GM21619 (cell line): ENCODE results near the gene IL6.
A peak's percentile ranks its signal among the peaks of the same experiment; 100 is the strongest.

Experiments used
- ATAC-seq: cut with Tn5 transposase; IDR thresholded peaks from one replicate; pipeline ENCODE4 v1.9.1; 2021; ENCODE audit not compliant: unreplicated experiment

Gene IL6

DNA sequence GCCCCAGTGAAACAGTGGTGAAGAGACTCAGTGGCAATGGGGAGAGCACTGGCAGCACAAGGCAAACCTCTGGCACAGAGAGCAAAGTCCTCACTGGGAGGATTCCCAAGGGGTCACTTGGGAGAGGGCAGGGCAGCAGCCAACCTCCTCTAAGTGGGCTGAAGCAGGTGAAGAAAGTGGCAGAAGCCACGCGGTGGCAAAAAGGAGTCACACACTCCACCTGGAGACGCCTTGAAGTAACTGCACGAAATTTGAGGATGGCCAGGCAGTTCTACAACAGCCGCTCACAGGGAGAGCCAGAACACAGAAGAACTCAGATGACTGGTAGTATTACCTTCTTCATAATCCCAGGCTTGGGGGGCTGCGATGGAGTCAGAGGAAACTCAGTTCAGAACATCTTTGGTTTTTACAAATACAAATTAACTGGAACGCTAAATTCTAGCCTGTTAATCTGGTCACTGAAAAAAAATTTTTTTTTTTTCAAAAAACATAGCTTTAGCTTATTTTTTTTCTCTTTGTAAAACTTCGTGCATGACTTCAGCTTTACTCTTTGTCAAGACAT, 574 bp upstream of the IL6 start:
- ATAC-seq, result peak; percentile 62

DNA sequence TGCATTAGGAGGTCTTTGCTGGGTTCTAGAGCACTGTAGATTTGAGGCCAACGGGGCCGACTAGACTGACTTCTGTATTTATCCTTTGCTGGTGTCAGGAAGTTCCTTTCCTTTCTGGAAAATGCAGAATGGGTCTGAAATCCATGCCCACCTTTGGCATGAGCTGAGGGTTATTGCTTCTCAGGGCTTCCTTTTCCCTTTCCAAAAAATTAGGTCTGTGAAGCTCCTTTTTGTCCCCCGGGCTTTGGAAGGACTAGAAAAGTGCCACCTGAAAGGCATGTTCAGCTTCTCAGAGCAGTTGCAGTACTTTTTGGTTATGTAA, 675 bp downstream of the IL6 start:
- no peak for ATAC-seq

DNA sequence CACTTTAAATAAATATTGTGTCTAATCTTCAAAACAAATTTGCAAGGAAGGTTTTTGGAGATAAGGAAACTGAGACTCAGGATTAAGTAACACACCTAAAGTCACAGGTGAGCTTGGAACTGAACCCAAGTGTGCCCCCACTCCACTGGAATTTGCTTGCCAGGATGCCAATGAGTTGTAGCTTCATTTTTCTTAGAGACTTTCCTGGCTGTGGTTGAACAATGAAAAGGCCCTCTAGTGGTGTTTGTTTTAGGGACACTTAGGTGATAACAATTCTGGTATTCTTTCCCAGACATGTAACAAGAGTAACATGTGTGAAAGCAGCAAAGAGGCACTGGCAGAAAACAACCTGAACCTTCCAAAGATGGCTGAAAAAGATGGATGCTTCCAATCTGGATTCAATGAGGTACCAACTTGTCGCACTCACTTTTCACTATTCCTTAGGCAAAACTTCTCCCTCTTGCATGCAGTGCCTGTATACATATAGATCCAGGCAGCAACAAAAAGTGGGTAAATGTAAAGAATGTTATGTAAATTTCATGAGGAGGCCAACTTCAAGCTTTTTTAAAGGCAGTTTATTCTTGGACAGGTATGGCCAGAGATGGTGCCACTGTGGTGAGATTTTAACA, 1.5 kb downstream of the IL6 start:
- no peak for ATAC-seq

DNA sequence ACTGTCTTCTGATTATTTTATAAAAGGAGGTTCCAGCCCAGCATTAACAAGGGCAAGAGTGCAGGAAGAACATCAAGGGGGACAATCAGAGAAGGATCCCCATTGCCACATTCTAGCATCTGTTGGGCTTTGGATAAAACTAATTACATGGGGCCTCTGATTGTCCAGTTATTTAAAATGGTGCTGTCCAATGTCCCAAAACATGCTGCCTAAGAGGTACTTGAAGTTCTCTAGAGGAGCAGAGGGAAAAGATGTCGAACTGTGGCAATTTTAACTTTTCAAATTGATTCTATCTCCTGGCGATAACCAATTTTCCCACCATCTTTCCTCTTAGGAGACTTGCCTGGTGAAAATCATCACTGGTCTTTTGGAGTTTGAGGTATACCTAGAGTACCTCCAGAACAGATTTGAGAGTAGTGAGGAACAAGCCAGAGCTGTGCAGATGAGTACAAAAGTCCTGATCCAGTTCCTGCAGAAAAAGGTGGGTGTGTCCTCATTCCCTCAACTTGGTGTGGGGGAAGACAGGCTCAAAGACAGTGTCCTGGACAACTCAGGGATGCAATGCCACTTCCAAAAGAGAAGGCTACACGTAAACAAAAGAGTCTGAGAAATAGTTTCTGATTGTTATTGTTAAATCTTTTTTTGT, 2.3 kb downstream of the IL6 start:
- no peak for ATAC-seq

DNA sequence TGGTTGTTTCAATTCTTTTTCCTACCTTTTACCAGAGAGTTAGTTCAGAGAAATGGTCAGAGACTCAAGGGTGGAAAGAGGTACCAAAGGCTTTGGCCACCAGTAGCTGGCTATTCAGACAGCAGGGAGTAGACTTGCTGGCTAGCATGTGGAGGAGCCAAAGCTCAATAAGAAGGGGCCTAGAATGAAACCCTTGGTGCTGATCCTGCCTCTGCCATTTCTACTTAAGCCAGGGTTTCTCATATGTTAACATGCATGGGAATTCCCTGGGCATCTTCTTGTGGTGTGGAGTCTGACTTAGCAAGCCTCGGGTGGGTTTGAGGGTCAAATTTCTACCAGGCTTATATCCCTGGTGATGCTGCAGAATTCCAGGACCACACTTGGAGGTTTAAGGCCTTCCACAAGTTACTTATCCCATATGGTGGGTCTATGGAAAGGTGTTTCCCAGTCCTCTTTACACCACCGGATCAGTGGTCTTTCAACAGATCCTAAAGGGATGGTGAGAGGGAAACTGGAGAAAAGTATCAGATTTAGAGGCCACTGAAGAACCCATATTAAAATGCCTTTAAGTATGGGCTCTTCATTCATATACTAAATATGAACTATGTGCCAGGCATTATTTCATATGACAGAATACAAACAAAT, 3.2 kb downstream of the IL6 start:
- no peak for ATAC-seq

DNA sequence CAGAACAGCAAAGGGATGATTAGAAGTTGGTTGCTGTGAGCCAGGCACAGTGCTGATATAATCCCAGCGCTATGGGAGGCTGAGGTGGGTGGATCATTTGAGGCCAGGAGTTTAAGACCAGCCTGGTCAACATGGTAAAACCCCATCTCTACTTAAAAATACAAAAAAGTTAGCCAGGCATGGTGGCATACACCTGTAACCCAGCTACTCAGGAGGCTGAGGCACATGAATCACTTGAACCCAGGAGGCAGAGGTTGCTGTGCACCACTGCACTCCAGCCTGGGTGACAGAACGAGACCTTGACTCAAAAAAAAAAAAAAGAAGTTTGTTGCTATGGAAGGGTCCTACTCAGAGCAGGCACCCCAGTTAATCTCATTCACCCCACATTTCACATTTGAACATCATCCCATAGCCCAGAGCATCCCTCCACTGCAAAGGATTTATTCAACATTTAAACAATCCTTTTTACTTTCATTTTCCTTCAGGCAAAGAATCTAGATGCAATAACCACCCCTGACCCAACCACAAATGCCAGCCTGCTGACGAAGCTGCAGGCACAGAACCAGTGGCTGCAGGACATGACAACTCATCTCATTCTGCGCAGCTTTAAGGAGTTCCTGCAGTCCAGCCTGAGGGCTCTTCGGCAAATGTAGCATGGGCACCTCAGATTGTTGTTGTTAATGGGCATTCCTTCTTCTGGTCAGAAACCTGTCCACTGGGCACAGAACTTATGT, 4.1 kb downstream of the IL6 start:
- ATAC-seq, result no peak

DNA sequence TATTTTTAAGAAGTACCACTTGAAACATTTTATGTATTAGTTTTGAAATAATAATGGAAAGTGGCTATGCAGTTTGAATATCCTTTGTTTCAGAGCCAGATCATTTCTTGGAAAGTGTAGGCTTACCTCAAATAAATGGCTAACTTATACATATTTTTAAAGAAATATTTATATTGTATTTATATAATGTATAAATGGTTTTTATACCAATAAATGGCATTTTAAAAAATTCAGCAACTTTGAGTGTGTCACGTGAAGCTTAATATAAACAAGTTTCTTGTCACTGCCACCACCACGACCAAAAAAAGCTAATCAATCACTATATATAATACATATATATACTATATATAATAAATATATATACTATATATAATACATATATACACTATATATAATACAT, 4.8 kb downstream of the IL6 start:
- no peak for ATAC-seq

DNA sequence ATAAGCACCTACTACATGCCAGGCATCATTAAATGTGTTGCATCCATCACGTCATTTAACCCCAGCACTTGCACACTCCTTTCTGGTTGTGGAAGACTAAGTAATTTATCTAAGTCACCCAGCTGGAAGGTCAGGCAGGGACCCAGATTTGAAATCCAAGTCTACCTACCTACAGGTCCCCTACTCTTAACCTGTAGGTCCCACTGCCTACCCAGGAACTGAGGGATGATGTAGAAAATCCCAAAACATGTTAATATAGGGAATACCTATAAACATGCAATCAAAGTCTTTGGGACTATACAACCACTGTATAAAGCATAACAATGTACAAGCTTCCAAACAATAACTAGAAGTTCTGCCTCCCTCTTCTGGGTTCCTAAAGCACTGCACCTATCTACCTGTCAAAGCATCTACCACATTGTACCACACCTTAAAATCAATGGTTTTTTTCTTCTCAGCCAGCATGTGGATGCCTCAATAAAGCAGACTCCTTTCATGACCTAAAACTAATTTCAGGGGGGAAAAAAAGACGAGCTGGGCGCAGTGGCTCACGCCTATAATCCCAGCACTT, 5.6 kb downstream of the IL6 start:
- no peak for ATAC-seq

DNA sequence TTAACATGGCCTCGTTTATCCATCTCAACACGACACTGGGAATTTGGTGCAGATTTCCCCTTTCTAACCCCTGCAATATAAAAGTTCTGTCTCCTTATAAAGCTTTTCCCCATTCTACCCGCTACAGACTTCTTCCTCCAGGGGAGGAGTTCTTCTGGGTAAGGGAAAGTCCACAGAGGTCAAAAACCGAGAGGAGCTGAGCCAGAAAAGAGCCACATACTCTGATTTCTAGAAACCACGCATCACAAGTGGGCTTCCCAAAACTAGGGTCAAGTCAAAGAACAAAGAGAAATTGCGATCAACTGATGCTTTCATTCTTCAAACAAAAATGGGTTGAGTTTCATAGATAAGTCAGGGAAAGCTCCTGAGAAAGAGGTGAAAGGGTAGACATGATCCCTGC, 6.8 kb downstream of the IL6 start:
- ATAC-seq, result no peak

DNA sequence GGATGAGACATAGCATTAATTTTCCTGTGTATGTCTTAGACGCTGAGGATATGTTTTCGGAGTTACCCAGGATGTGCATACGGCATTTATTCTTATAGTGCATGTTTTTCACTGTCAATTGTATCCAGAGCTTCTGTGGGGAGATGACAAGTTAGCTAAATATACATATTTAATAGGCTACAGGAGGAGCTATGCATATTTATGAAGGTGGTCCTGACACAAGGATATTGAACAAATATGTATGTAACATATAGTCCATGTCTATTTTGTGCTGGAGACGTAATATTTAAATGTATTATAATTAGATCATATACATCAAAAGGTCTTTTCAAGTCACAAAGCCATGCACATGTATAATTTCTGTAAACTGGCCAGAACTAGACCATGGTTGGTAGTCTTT, 16.0 kb downstream of the IL6 start:
- ATAC-seq, result no peak

DNA sequence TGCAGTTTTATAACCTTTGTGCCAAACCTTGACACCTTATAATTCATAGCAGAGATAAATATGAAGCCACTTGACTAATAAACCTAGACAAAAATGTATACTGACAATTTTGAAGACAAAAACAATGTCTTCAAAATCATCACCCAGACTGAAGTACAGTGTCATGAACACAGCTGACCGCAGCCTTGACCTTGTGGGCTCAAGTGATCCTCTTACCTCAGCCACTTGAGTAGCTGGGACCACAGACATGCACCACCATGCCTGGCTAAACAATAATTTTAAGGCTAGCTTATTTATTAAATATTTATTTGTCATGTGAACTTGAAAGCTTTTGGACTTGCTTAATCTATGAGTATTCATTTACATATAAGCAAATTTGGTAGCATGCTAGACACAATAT, 24.3 kb downstream of the IL6 start:
- ATAC-seq, result no peak

DNA sequence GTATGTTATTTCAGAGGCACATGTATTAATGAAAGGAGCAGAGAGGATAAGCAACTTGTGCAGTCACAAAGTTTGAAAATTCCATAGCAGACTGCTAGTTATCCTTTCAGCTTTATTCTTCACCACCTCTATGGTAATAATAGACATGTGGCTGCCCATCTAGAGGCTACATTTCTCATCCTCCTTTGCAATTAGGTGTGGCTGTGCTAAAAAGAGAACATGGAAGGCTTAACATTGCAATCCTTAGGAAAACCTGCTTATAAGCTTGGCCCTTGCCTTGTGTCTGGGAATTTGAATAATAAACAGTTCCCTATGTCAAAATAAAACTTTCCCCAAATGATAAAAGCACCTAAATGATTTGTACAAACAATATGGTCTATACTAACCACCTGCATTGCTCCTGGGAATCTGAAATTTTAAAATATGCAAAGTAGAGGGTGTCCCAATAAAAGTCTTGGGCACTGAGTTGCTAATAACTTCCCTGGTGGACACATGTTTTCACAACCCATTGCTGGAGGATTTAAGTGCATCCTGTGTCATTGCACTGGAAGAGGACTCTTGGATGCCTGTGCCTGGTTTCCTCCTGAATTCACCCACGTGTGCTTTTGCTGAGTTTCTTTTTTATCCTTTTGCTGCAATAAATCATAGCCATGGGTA, 30.5 kb downstream of the IL6 start:
- ATAC-seq, result no peak

DNA sequence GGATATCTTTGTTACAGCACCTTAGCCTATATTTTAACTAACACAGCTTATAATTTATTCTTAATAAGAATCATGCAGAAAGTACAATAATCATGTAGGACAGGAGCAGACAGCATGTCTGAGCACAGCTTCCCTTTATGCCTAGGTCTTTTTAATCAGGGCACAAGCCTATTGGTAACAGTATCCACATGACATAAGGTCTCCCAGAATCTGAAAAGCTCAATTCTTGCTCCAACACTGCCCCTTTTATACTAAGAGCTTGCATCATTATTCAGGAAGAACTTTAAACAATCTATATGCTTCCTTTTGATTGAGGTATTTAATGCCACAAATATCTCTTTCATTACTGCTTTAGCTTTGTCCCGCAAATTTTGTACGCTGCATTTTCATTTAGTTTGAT, 31.6 kb downstream of the IL6 start:
- no peak for ATAC-seq

DNA sequence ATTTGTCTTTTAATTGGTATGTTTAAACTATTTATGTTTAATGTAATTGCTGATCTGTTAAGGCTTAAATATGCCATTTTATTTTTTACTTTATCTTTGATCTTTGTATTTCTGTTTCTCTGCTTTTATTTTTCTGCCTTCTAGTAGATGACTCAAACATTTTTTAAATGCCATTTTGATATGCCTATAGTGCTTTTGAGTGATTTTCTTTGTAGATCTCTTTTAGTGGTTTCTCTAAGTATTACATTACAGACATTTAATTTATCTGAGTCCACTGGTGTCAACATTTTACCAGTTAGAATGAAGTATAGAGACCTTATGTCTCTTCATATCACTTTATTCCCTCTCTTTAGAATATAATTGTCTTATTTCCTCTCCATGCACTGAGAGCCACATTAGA, 32.7 kb downstream of the IL6 start:
- ATAC-seq, result no peak

DNA sequence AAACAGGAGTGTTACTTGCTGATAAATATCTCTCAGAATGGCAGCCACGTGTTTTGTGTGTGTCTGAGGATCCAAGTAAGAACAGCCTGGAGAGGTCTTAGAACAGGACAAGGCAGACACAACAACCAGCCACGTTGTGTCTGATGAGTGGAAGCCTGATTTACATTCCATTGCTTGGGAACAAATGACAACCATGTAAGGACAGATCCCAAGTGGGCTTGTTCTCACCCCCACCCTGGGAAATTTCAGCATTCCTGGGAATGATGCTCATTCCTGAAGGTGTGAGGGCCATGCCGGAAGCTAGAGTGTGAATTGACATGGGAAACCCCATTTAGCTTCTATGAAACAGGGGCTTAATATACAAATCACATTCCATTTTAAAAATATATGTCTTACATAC, 35.9 kb downstream of the IL6 start:
- no peak for ATAC-seq

DNA sequence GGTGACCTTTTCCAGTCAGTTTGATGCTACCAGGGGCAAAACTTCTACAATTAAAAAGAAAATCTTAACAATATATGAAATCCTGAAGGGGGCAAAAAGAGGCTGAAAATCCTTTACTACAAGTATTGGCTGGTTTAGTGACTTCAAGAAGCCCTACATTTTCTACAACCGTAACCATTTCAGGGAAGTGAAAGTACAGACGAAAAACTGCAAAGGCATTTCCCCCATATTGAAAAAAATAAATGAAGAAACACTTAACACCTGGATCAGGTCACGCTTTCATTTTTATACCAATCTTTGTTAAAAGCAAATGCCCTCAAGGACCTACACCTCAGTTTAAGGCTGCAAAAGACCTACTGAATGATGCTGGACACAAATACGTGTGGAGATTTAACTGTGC, 38.6 kb downstream of the IL6 start:
- peak; percentile 82 for ATAC-seq

DNA sequence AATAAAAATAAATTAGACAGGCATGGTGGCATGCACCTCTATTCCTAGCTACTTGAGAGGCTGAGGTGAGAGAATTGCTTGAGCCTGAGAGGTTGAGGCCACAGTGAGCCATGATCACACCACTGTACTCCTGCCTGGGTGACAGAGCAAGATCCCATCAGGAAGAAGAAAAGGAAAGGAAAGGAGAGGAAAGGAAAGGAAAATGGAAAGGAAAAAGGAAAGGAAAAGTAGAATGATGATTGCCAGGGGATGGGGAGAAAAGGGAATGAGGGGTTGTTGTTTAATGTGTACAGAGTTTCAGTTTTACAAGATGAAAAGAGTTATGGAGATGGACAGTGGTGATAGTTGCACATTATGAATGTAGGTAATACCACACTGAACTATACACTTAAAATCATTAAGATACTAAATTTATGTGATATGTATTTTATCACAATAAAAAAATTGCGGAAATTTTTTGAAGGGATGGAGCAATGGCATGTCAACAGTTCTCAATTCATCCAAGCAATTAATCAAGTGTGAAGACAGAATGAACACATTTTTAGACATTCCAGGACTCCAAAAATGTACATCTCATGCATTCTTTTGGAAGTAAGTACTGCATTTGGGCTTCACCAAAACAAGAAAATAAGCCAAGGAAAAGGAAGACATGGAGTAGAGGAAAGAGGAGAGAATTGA, 44.3 kb downstream of the IL6 start:
- no peak for ATAC-seq

DNA sequence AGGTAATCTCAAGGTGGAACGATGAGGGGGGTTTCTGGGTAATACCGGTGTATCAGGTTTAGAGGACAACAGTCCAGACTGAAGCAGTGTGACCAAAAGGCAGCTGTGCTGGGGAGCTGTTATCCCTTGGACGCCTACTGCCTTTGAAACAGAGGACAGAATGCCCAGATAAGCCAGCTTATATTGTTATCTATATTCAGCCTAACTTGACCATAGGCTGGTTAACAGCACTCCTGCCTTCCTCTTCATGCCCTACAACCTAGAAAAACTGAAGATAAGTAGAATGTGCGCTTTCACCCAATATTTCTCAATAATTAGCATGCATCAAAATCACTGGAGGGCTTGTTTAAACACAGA, 44.9 kb downstream of the IL6 start:
- no peak for ATAC-seq

DNA sequence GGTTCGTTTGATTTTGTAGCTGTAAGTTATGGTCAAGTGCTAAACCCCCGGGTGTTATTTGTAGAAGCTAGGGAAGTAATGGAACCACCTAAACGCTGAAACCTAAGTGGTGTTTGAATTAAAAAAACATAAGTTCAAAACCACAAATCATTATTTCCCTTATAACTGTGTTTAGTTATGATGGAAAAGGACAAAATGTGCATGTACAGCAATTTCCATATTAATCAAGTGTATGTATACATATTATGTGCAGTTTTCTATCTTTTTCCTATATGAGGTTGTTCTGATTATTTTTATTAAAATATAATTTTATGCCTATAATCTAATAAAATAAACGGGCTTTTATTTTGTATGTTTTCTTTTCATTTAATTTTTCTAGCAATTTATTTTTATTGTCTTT, 45.9 kb downstream of the IL6 start:
- no peak for ATAC-seq

DNA sequence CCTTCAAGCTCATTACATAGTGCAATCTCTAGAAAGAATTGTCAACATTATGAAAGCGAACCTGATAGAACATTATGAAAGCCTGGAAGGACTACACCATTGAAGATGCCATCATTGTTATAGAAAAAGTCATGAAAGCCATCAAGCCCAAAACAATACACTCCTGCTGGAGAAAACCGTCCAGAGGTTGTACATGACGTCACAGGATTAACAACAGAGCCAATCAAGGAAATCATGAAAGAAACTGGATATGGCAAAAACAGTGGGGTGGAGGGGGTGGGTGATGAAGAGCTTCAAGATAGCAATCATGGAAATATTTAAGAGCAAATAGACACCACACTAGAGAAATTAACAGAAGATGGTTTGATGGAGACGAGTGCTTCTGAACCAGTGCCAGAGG, 50.0 kb downstream of the IL6 start:
- no peak for ATAC-seq
